Measurements from ENCODE around the gene ARRDC3. TPM values are rescaled to one million over a fixed set of nuclear protein-coding genes. Genes with fewer than 3 reads are reported as not detected.

Gene ARRDC3
- total and polyA plus RNA-seq, 9 of the 15 experiments (the other 6 are each of a cell fraction or from before 2014, with no cell fraction given) = 15.3 to 58.1 (median 39.4) TPM

GRCh38 chr5:91380491-91381238, 2.5 kb downstream of the ARRDC3 start (continued):
- TF ChIP-seq AFF4 (CRISPR knock-in tag; IDR thresholded peaks at IDR 0.05) (peak; percentile 80; the same call in 1 of the 2 replicates), DNMT1 (IDR thresholded peaks at IDR 0.05) (0 out of 2 replicates have a peak, but pooled peaks have one; percentile 60), TFAP4 (CRISPR knock-in tag; IDR thresholded peaks at IDR 0.05; ENCODE audit: borderline replicate concordance) (peak; percentile 59), CHD1 (IDR thresholded peaks at IDR 0.05; ENCODE audit: low read length) (peak; percentile 98), POLR2G (IDR thresholded peaks at IDR 0.05; ENCODE audit: low read depth, low read length) (peak; percentile 84), BRD4 (IDR thresholded peaks at IDR 0.05) (peak; percentile 47), ERF (CRISPR knock-in tag; IDR thresholded peaks at IDR 0.05) (peak; percentile 90), NFRKB (IDR thresholded peaks at IDR 0.05; ENCODE audit: low read depth) (peak; percentile 93), CHAMP1 (IDR thresholded peaks at IDR 0.05) (no peak), SRSF1 (IDR thresholded peaks at IDR 0.05; ENCODE audit: low read depth, low read length) (no peak), GABPB2 (CRISPR knock-in tag; conservative IDR thresholded peaks at IDR 0.05) (peak; percentile 10; the same call in 1 of the 2 replicates), PTBP1 (IDR thresholded peaks at IDR 0.05; ENCODE audit: low read depth, low read length) (no peak), MEF2D (tag; conservative IDR thresholded peaks at IDR 0.05; ENCODE audit: low read depth) (peak; percentile 47; the same call in 1 of the 2 replicates), ZNF311 (CRISPR knock-in tag; IDR thresholded peaks at IDR 0.05) (0 out of 2 replicates have a peak, but pooled peaks have one; percentile 62), E2F4 (CRISPR knock-in tag; IDR thresholded peaks at IDR 0.05; ENCODE audit: low read depth) (0 out of 2 replicates have a peak, but pooled peaks have one; percentile 8)
